ENCODE results near the gene LPIN2.

GRCh38 chr18:3057526-3057925 is 44.6 kb upstream of the LPIN2 start:
- TF ChIP-seq CTCF (IDR thresholded peaks at IDR 0.05; ENCODE audit: low read length), result no peak
- no peak for TF ChIP-seq EZH2 (IDR thresholded peaks at IDR 0.05; ENCODE audit: borderline replicate concordance, low read length)

All from OCI-LY1 (cell line).